ENCODE measurements around the gene COL4A3.
A peak's percentile ranks its signal among the peaks of the same experiment; 100 is the strongest.
"Not testable (repeated sequence)": the region's sequence is repeated elsewhere in the genome, so short reads cannot be mapped to it uniquely, and the experiment has no call there.

COL4A3 gene

DNA sequence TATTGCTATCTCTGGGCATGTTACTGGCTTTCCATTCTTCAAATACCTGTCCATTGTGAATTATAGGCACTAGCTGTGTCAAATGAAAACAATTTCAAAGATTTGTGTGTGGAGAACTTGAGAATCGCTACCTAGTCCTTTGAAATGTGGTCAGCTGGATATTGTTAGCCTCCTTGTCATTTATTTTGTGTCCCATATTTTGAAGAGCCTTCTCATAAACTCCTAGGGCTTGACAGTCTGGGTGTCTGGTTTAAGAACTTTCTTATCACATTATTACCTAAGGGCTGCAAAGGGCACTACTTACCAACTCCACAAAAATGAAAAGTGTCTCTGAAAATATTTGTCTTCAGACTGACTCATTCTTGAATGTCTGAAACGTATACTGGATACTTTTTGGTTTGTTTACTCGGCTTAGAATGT lies 50.2 kb downstream of the COL4A3 start:
- DNase-seq (ENCODE audit: low spot score) = no peak

DNA sequence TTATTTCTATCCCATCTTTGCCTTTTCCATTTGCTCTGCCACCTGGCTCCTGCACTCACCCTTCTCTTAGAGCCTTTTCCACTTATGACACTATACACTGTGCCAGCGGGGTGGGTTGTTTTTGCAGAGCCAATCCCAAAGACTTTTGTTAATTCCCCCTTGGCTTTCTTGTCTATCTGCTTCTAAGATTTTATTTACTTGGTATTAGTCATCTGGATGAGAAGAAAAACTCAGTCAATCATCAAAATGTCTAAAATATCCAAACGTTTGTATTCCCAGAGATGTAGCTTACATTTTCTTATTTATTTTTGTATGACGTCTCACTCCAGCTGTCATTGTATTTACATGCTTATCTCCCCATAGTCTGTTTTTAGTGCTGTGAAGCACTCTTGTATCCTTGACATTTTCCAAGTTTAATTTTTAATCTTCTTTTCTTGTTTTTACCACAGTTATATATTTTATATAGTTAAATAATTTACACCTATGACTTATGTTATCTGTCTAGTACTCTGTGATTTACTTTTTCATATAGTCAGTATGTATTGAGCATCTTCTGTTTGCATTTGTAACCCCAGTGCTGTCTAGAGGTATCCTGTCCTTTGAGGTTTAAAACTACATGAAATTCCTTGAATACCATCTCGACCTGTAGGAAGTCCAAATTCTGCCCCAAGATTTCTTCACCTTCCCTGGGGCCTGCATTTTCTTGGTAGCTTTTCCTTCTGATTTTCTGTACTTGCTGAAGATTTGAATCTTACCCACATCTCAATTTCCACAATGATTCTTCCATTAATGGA lies 55.1 kb downstream of the COL4A3 start:
- DNase-seq (ENCODE audit: low spot score) = no peak

- no peak for DNase-seq (ENCODE audit: low spot score)
Measured at GRCh38 chr2:227221120-227221519, 56.7 kb downstream of the COL4A3 start.

DNA sequence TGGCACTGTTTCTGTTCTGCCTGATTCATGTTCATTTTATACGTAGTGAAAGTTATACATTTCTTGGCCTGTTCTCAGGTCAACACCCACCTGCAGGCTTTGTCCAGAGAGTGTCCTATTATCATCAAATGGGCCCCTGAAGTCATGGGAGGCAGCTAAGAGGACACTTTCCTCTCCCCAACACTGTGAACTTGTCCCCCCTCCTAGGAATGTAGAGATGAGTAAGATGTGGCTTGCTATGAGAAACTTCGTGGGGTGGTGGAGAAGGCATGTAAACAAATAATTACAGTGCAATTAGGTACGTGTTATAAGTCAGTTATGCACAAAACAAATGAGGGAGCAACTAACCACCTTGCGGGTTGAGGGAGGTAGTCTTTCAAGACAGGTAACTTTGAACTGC lies 57.9 kb downstream of the COL4A3 start:
- DNase-seq (ENCODE audit: low spot score) = no peak

GRCh38 chr2:227225641-227226040 lies 61.2 kb downstream of the COL4A3 start:
- not testable (repeated sequence) for DNase-seq (ENCODE audit: low spot score)

DNA sequence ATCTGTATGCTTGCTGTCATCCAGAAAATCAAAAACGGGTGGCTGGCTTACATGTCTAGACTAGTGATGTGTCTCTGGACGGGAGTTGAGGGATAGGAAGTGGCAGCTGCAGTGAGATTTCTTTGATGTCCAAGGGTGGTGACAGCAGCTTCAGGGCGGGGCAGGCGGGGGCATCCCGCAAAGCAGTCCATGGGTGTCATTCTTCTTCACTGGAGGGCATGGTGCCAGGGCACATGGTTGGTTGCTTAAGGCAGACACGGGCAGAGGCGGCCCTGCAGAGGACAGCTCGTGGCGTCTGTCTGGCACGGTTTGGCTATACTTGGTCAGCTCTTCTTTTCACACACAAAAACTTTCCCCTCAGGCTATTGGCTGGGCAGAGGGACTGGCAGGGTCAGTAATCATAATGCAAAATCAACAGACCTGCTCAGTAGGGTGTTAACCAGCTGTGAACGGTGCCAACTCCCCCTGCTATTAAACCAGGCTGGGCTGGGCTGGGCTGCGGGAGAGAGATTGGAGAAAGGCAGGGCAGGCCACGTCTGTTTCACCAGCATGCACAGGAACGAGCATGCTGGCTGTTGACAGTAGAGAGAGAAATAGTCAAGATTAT lies 63.7 kb downstream of the COL4A3 start:
- no peak for DNase-seq (ENCODE audit: low spot score)

DNA sequence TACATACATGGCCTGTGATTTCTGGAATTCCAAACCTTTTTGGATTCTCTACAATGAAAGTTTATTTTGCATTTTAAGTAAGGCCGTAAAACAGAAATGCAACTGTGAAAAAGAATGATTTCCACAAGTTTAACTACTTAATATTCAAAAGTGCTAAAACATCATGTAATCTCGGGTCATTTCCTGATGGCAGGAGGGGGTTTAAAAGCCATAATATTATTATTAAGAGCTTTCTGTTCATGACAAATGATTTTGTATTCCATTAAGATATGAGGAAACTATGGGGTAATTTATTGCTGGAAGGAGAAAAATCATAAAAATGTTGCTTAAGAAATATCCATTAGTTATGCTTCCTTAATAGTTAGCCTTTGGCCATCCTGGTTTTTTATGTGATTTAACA lies 65.7 kb downstream of the COL4A3 start:
- no peak for DNase-seq (ENCODE audit: low spot score)

DNA sequence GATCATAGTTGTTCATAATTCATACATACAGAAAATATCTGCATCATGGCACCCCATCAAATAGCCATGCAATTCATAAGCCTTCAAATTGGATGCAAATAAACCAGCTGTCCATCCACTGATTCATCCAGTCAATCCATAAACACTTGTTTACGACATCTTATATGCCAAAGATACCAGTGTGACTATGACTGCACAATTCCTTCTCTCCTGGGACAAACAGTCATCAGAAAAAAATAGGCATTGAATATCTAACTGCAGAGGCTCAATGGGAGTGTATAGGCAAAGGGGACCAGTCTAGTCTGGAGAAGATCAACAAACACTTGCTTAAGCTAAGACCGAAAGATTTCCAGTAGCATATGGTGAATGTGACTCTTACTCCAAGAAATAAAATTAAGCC lies 70.0 kb downstream of the COL4A3 start:
- no peak for DNase-seq (ENCODE audit: low spot score)

- DNase-seq (ENCODE audit: low spot score) = no peak
Measured at GRCh38 chr2:227237786-227238185, 73.4 kb downstream of the COL4A3 start.

DNA sequence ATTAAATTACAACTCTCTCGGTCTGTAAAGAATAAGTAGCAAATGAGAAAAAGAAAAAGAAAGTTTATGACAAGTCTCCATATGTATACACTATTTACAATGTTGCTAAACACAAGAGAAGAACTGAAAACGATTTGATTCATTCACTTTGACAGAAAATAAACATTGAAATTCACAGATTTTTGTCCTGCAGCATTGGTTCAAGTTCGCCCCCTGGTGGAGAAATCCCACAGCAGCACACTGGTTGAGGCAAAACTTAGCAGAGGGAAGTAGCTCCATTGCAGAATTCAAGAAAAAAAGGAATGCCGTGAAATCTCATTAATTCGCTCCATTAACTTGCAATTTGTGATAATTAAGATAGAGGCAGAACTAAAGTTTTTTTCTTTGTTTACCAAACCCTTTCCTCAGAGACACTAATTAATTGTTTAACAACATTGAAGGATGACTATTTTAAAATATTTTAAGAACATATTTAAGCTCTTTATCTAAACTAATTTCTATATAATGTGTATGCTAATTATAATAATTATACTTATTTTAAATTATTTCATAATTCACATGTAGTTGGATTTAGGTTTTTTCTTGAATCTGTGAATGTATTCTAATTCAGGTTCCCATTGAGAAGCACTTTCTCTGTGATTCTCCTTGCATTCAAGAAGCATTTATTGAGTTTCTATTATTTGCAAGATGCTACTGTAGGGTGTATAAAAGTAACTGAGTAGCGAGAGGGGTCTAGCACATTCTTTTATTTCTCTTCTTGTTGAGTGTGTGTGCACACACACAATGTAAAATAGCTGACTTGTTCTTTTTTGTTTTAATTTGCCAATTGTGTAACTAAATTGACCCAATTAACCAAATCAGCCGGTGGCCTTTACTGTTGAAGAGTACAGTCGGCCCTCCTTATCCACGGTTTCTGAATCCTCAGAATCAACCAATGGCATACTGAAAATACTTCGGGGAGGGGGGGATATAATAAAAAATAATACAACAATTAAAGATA lies 74.1 kb downstream of the COL4A3 start:
- peak; percentile 68 for DNase-seq (ENCODE audit: low spot score)

DNA sequence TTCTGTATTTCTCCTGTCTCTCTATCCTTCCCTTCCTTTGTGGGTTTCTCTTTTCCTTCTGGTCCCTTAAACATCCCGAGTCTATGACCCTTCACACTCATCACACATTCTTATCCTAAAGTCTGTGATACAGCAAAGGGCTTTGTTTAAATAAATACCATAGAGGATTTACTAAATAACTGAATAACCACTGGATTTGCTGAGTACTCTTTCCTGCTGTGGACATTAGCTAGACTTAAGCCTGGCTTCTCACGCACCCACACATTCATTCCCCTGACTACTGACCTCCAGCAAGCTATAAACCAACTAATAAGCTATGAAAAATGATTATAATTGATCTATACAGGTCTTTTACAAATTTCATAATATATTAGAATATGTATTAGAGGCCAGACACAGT lies 76.6 kb downstream of the COL4A3 start:
- no peak for DNase-seq (ENCODE audit: low spot score)

GRCh38 chr2:227248876-227249275 lies 84.5 kb downstream of the COL4A3 start:
- no peak for DNase-seq (ENCODE audit: low spot score)

GRCh38 chr2:227252831-227253230 lies 88.4 kb downstream of the COL4A3 start:
- no peak for DNase-seq (ENCODE audit: low spot score)

DNA sequence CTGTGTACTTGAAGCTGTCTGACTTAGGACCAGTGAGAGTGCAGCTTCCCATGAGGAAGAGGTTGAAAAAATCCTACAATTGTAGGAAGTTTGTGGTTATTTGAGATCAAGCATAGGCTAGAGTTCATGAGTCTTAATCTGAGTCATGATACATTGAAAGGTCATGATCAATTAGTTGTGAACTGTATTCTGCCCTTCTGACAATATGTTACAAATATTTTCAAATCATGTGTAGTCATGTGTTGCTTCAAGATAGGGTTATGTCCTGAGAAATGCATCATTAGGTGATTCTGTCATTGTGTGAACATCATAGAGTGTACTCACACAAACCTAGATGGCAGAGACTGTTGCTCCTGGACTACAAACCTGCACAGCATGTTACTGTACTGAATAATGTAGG lies 92.2 kb downstream of the COL4A3 start:
- no peak for DNase-seq (ENCODE audit: low spot score)

DNA sequence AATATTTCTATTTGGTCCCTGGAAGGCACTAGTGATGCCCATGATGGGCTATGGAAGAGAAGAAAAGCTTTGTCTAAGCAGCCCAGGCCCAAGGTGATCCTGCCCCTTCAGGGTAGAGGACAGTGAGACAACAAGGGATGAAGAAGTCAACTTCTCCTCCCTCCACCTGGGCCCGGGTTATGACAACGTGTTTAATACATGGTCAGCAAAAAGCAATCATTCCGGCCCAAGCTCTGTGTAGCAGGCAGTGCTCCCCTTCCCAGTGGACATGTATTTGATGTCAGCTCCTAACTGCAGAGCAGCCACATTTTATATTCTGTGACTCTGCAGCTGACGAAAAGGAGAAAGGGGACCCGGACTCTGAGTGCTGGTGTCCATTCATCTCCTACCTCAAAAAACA lies 93.4 kb downstream of the COL4A3 start:
- DNase-seq (ENCODE audit: low spot score) = no peak

DNA sequence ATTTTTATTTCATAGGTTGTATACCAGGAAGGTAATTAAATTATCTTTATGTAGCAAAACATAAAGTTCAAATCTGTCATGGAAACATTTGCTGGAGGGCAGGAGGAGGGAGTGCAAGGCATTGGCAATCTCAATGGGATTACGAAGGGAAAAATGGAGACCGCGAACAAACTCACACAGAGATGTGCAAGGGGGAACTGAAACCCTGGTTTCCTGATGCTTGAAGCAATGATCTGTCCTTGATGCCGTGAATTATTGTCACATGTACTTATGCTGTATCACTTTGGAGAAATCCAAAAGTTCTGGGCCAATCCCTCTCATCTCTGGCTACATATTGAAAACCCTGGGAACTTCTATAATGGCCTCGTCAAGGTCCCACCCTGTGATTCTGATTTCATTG lies 95.6 kb downstream of the COL4A3 start:
- no peak for DNase-seq (ENCODE audit: low spot score)

GRCh38 chr2:227267410-227268115 lies 103.1 kb downstream of the COL4A3 start:
- no peak for DNase-seq (ENCODE audit: low spot score)

DNA sequence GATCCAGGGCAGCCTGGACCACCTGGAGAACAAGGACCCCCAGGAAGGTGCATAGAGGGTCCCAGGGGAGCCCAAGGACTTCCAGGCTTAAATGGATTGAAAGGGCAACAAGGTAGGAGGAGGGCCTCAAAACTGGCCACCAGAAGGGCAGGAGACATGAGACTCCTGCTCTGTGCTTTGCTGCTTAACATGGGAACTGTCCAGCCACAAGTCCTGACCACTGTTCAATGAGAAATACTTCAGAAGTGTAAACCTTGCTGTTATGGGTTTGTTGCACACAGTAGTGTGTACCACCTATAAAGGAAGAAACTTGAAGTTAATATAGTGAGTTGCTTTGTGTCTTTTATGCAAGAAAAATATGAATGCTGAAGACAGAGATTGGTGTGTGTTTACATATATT lies 116.5 kb downstream of the COL4A3 start:
- no peak for DNase-seq (ENCODE audit: low spot score)

- no peak for DNase-seq (ENCODE audit: low spot score)
Measured at GRCh38 chr2:227285741-227286236, 121.4 kb downstream of the COL4A3 start.

GRCh38 chr2:227287771-227288170 lies 123.3 kb downstream of the COL4A3 start:
- no peak for DNase-seq (ENCODE audit: low spot score)

GRCh38 chr2:227292314-227292713 lies 127.9 kb downstream of the COL4A3 start:
- DNase-seq (ENCODE audit: low spot score) = no peak

DNA sequence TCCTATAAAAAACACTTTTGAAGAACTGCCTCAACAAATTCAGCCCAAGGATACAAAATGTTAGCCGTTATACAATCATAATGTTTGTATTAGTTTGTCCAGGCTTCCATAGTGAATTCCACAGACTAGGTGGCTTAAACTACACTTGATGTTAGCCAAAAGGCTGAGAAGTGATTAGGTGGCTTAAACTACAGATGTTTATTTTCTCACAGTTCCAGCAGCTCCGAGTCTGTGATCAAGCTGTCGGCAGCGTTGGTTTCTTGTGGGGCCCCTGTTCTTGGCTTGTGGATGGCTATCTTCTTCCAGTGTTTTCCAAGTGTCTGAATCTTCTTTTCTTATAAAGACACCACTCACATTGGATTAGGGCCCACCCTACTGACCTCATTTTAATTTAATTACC lies 129.1 kb downstream of the COL4A3 start:
- no peak for DNase-seq (ENCODE audit: low spot score)

Measured in kidney capillary endothelial cell (primary cell).